HG03039 (cell line): ENCODE results near the gene MTF2.

Experiments
- ATAC-seq: cut with Tn5 transposase; IDR thresholded peaks from one replicate; pipeline ENCODE4 v1.9.1; 2021; ENCODE audit warnings: mild to moderate bottlenecking, moderate library complexity; ENCODE audit not compliant: unreplicated experiment

Gene MTF2

GRCh38 chr1:93082313-93082712 is 3.2 kb downstream of the MTF2 start:
- no peak for ATAC-seq

- no peak for ATAC-seq
Observed at GRCh38 chr1:93083979-93084378, 4.9 kb downstream of the MTF2 start.

GRCh38 chr1:93087532-93087931 is 8.4 kb downstream of the MTF2 start:
- ATAC-seq: no peak

GRCh38 chr1:93093332-93094006 is 14.4 kb downstream of the MTF2 start:
- no peak for ATAC-seq

- no peak for ATAC-seq
Observed at GRCh38 chr1:93095804-93096585, 16.9 kb downstream of the MTF2 start.

GRCh38 chr1:93102142-93102541 is 23.1 kb downstream of the MTF2 start:
- ATAC-seq: no peak

- ATAC-seq: no peak
Observed at GRCh38 chr1:93106226-93106625, 27.1 kb downstream of the MTF2 start.

- no peak for ATAC-seq
Observed at GRCh38 chr1:93107395-93107794, 28.3 kb downstream of the MTF2 start.

GRCh38 chr1:93108335-93108734 is 29.3 kb downstream of the MTF2 start:
- ATAC-seq: no peak

- ATAC-seq: no peak
Observed at GRCh38 chr1:93109578-93109977, 30.5 kb downstream of the MTF2 start.

- ATAC-seq: no peak
Observed at GRCh38 chr1:93111065-93111464, 32.0 kb downstream of the MTF2 start.

- ATAC-seq: no peak
Observed at GRCh38 chr1:93111561-93111960, 32.5 kb downstream of the MTF2 start.

GRCh38 chr1:93113127-93113526 is 34.0 kb downstream of the MTF2 start:
- ATAC-seq: no peak

GRCh38 chr1:93114391-93114790 is 35.3 kb downstream of the MTF2 start:
- no peak for ATAC-seq

- no peak for ATAC-seq
Observed at GRCh38 chr1:93120614-93121013, 41.5 kb downstream of the MTF2 start.

GRCh38 chr1:93123201-93123783 is 44.2 kb downstream of the MTF2 start:
- no peak for ATAC-seq

- no peak for ATAC-seq
Observed at GRCh38 chr1:93124556-93125355, 45.7 kb downstream of the MTF2 start.

- ATAC-seq: no peak
Observed at GRCh38 chr1:93129507-93130099, 50.5 kb downstream of the MTF2 start.

GRCh38 chr1:93132638-93133037 is 53.6 kb downstream of the MTF2 start:
- ATAC-seq: no peak

GRCh38 chr1:93136445-93136844 is 57.4 kb downstream of the MTF2 start:
- no peak for ATAC-seq
